Neural cell (in vitro differentiated cells): ENCODE data around the gene IDH3B.

Experiments used
- MXI1 ChIP-seq: fragments of 450-650 bp; conservative IDR thresholded peaks from 2 replicates; pipeline ENCODE4 v1.6.1; 2014; ENCODE audit warnings: antibody characterized with exemption, mild to moderate bottlenecking; ENCODE audit not compliant: poor library complexity, severe bottlenecking
- POLR2AphosphoS5 ChIP-seq: IDR thresholded peaks from 2 replicates; pipeline ENCODE4 v1.6.1; 2012
- TF ChIP-seq, protein P1 (sequence below): fragments of 450-650 bp; IDR thresholded peaks from 2 replicates; pipeline ENCODE4 v1.5.1; 2014; ENCODE audit warnings: antibody characterized with exemption, mild to moderate bottlenecking, moderate library complexity; ENCODE audit not compliant: poor library complexity, severe bottlenecking

DNA sequence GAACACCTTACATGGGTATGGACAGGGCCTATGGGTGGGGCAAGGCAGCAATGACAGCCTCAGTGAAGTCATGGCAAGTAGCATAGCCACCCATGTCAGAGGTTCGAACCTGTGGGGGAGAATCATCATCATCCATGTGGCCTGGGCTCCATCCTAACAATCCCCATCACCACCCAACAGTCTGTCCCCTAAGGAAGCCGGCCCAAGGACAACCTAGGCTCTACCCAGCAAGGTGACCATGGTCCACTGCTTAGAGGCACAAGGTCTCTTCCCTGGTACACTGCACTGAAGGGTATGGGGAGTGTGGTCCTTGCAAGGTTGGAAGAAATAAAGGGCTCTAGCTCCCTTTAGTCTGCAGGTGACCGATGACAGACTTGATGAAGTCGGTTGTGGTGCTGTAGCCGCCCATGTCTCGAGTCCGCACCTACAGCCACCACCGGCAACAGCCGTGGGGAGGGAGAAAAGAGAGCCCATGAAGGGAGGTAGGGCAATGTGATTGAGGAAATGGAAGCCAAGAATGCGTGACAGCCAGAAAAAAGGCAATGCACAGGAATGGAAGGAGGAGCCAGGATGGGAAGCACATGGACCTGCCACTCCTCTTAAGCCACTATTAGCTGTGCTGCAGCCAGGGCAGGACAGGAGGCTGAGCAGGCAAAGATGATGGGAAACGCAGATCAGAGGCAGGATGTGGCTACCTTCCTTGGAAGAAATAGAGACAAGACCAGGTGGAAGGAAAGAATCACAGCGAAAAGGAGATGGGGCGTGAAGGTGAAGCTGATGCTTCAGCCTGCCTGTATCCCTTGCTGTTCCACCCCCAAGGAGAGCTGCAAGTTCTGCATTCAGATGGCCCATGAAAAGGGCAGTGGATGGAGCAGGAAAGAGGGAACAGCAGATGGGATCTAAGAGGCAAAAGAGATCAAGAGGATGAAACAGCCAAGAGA lies 5.3 kb downstream of the IDH3B start:
- peak; percentile 10 for TF ChIP-seq POLR2AphosphoS5
- TF ChIP-seq, protein P1, sequence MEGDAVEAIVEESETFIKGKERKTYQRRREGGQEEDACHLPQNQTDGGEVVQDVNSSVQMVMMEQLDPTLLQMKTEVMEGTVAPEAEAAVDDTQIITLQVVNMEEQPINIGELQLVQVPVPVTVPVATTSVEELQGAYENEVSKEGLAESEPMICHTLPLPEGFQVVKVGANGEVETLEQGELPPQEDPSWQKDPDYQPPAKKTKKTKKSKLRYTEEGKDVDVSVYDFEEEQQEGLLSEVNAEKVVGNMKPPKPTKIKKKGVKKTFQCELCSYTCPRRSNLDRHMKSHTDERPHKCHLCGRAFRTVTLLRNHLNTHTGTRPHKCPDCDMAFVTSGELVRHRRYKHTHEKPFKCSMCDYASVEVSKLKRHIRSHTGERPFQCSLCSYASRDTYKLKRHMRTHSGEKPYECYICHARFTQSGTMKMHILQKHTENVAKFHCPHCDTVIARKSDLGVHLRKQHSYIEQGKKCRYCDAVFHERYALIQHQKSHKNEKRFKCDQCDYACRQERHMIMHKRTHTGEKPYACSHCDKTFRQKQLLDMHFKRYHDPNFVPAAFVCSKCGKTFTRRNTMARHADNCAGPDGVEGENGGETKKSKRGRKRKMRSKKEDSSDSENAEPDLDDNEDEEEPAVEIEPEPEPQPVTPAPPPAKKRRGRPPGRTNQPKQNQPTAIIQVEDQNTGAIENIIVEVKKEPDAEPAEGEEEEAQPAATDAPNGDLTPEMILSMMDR, result no peak
- no peak for TF ChIP-seq MXI1
